HG03457 (cell line): ENCODE measurements around the gene ATP11B.
"Not testable (repeated sequence)": the region's sequence is repeated elsewhere in the genome, so short reads cannot be mapped to it uniquely, and the experiment has no call there.

Experiments used
- ATAC-seq: cut with Tn5 transposase; IDR thresholded peaks from one replicate; pipeline ENCODE4 v1.9.1; 2021; ENCODE audit warnings: moderate number of reproducible peaks; ENCODE audit not compliant: unreplicated experiment

ATP11B gene

DNA sequence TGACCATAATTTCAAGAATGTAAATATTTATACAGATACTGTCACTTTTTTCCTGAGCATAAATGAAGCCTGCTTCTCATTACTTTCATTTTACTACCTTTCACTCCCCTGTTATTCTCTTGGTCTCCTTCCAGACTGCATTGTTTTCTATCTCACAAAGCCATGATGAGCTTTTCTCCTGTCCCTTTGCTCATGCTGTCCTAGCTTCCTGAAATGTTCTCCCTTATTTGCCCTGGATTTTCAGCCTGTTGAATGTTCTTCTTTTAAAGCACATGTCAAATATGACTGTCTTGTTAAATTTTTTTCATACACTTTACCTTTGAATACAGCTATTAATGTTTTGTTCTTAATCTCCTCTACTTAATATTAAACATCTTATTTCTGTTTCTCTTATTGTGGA is 31.7 kb downstream of the ATP11B start:
- no peak for ATAC-seq

DNA sequence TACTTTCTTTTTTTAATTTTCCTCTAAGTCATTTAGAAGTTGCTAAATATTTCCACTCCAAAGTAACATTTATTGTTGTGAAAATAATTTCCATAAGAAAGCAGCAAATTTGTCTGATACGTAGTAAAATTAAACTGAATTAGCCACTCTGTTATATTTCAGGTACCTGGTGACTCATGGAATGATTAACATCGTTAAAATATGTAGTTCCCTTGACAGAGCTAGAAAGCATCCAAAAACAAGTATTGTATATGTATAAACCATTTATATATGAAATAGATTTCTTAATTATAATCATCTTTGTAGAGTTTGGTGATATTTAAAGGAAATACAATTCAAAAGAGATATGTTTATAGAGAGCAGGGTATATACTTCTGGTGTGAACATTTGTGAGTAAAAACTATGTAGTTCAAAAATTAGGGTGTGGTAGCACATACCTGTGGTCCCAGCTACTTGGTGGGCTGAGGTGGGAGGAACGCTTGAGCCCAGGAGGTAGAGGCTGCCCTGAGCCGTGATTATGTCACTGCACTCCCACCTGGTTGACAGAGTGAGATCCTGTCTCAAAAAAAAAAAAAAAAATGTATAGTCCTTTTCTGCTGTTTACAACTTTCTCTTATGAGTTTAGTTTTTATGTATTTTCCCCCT is 36.6 kb downstream of the ATP11B start:
- no peak for ATAC-seq

GRCh38 chr3:182837855-182838454 is 44.7 kb downstream of the ATP11B start:
- no peak for ATAC-seq

DNA sequence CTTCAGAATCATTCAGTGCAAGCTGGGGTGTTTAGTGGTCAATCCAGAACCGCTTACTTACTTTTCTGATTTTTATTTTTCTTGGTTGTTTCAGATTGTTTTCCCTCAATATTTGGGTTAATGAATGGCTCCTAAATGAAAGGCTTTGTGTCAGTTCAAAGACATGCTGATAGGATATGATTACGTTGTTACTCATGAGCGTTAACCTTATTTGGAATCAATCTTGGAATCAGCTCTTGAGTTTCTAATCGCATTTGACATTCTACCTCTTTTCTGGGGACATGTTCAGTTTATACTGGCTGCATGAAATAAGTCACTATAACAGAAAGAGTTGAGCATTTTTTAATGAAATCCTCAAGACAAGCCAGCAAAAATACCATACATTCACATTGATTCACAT is 50.2 kb downstream of the ATP11B start:
- no peak for ATAC-seq

GRCh38 chr3:182848906-182849305 is 55.6 kb downstream of the ATP11B start:
- no peak for ATAC-seq

GRCh38 chr3:182855076-182855475 is 61.8 kb downstream of the ATP11B start:
- no peak for ATAC-seq

- ATAC-seq = no peak
Measured at GRCh38 chr3:182861348-182861747, 68.0 kb downstream of the ATP11B start.

DNA sequence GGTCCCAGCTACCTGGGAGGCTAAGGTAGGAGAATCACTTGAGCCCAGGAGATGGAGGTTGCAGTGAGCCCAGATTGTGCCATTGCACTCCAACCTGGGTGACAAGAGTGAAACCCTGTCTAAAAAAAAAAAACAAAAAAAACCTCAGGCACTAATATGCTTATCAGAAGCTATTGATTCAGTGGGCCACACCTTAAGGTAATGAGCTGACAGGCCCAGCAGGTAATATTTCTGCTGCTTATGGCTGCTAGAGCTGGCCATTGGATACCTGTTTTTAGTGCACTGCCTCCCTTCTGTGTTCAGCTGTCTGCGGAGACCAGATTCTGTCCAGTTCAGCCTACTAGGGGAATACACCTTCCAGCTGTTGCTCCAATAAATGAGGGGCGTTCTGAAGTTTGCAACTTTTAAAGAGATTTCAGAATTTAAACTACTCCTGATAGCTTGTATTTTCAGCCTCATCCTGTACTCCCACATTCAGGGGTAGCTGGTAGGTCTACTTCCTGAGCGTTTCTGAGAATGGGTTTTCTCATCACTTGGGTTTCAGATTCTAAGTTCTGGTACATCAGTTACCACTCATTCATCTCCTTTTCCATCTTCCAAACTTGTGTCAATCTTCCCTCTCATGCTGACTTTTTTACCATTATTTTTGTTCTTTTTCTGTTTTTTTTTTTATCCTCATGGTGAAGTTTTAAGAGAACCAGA is 69.0 kb downstream of the ATP11B start:
- no peak for ATAC-seq

GRCh38 chr3:182869059-182869458 is 75.8 kb downstream of the ATP11B start:
- ATAC-seq = no peak

DNA sequence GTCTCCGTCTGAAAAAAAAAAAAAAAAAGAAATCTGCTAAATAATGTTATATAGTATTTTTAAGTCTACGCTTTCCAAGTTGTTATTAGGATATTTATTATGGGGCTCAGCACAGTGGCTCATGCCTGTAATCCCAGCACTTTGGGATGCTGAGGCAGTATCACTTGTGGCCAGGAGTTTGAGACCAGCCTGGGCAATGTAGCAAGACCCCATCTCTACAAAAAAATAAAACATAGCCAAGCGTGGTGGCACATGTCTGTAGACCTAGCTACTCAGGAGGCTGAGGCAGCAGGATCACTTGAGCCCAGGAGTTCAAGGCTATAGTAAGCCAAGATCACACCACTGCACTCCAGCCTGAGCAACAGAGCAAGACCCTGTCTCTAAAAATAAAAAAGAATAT is 77.6 kb downstream of the ATP11B start:
- not testable (repeated sequence) for ATAC-seq

DNA sequence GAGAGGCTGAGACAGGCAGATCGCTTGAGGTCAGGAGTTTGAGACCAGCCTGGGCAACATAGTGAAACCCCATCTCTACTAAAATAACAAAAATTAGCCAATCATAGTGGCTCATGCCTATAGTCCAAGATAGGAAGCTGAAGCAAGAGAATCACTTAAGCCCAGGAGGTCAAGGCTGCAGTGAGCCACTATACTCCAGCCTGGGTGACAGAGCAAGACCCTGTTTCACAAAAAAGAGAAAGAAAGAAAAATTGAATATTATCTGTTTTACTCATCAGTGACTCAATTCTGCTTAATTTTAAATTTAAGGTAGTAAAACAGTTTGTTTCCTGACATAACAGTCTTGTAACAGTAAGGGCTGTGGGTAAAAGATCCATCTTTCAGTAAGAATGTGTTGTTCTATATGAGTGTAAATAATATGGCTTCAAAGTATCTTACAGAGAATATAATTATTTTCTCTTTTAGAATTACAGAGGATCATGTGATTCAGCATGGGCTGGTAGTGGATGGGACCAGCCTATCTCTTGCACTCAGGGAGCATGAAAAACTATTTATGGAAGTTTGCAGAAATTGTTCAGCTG is 85.8 kb downstream of the ATP11B start:
- ATAC-seq = no peak

DNA sequence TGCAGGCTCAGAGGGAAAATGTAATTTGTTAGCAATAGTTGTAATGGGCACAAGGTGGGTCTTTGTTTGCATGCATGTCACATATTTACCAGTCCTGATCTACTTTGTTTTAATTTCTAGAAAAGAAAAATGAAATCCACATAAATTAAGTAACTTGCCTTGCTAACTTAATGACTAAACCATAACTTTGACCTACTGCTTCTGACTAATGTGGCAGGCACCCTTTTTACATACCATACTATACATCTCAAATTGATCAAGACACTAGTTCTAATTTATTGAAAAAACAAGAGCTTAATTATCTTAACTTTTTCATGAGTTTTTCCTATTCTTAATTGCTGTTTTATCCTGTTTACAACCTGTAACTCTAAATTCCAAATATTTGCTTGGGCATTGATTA is 93.2 kb downstream of the ATP11B start:
- no peak for ATAC-seq

- ATAC-seq = no peak
Measured at GRCh38 chr3:182889948-182890629, 96.8 kb downstream of the ATP11B start.

GRCh38 chr3:182891364-182891763 is 98.1 kb downstream of the ATP11B start:
- no peak for ATAC-seq

DNA sequence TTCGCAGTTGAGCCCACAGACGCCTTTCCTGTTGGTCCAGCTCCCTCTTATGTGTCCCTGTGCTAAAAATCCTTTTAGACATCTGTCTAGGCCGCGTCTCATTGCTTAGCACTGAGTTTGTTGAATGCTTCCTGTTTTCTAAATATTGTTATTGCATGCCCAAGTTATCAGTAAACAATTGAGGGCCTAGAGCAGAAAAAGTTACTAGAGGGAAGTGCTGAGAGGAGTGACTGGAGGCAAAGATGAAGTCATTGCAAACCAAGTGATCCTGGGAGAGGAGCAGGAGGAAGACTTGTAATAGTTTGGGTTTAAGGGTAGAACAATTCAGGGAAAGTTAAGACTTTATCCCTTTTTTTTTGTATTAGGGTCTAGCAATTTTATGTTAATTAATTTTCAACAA is 98.9 kb downstream of the ATP11B start:
- no peak for ATAC-seq

- no peak for ATAC-seq
Measured at GRCh38 chr3:182895513-182896112, 102.3 kb downstream of the ATP11B start.

DNA sequence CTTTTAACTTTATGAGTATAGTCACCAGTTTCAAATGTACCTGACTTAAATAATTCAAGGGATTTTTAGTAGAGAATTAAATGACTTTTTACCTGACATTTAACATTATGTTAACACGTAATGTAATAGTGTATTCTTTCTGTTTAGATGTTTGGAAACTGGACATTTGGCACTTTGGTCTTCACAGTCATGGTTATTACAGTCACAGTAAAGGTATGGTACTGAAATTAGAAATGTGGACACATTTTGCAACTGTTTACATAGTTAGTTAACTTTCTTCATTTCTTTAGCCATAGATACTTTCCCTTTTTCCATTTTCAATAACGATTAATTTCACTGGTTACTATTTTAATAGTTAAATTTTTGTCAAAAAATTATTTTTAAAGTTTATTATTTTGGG is 103.2 kb downstream of the ATP11B start:
- ATAC-seq = no peak

- no peak for ATAC-seq
Measured at GRCh38 chr3:182902236-182902635, 108.9 kb downstream of the ATP11B start.

DNA sequence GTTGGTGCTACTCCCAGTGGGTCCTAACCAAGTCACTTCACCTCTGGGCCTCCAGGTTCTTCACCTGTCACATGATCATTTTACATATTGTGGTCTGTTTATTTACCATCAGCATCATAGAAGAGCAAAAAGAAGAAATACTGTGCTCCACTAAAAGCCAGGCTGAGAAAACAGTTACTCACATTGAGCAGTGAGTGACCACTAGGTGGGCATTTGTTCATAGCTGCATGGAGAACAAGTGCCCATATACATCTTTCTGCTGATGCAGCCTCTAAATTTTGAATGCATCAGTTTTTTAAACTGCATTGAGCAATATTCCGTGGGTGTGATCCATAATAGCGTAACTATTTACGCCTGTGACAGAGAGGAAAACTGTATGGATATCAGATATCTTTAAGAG is 110.9 kb downstream of the ATP11B start:
- ATAC-seq = no peak

GRCh38 chr3:182905623-182906022 is 112.3 kb downstream of the ATP11B start:
- no peak for ATAC-seq

GRCh38 chr3:182906036-182906435 is 112.7 kb downstream of the ATP11B start:
- ATAC-seq = no peak
